Mononuclear cell (primary cell): ENCODE measurements around the gene WDR91. TPM values are rescaled to one million over a fixed set of nuclear protein-coding genes. Genes with fewer than 3 reads are reported as not detected.
"Not testable (repeated sequence)": the region's sequence is repeated elsewhere in the genome, so short reads cannot be mapped to it uniquely, and the experiment has no call there.

Experiments used
- H3K27me3 ChIP-seq: 2 replicates; pipeline ENCODE4 v1.6.0; 2011; ENCODE audit warnings: low read length, control low read depth; ENCODE audit not compliant: insufficient read depth
- H3K4me1 ChIP-seq: 2 replicates; pipeline ENCODE4 v1.5.1; 2011; ENCODE audit warnings: mild to moderate bottlenecking, low read length, control low read depth; ENCODE audit not compliant: insufficient read depth
- H3K4me3 ChIP-seq: 2 replicates; pipeline ENCODE4 v1.5.1; 2011; ENCODE audit warnings: mild to moderate bottlenecking, low read length, moderate library complexity
- H3K9me3 ChIP-seq: 2 replicates; pipeline ENCODE4 v1.5.1; 2011; ENCODE audit warnings: low read depth, mild to moderate bottlenecking, control low read depth, low read length
- total RNA-seq: library from RNA; depleted of rRNA; stranded (reverse); fragments of >200 nt; gene quantifications from one replicate; pipeline ENCODE4 v1.2.3, GENCODE V29; 2012

The WDR91 gene
- total RNA-seq, 1 donor, result 14.3 TPM

DNA sequence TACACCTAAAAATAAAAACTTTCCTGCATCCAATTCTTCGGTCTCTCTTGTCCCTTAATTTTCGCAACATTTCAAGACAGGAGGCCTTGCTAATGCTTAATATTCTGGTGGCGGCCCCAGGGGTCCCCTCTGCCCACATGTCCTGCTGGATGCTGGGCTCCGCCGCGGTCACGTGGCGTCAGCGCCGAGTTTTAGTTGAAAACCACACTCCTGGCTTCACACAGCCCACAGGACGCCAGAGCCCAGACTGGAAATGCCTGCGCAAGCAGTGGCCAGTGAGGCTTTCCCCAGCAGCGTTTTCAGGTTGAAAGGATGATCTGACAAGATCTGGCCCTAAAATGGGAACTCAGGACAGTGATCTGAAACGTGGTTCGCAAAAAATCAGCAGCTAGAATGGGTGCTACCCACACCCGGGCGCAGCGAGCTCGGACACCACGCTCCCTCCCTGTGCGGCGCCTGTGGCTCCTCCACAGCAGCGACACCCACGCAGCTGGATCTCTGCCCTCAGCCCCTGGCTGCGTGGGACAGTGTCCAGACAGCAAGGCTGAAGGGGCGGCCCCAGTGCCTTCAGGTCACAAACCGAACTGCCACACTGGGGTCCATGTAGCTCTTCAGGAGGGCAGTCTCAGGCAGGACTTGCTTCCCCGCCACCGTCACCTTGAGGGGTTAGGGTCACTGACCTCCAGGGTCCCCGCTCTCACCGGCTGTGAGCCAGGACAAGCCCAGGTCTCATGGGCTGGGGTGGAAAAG is 29.2 kb downstream of the WDR91 start:
- Histone ChIP-seq H3K4me1 (no peaks in the 10 kb centered on the region), H3K9me3 (peaks cover 30% of the 10 kb centered on the region), H3K4me3 (no peak overlapping the region), H3K27me3 (no peaks in the 10 kb centered on the region)

DNA sequence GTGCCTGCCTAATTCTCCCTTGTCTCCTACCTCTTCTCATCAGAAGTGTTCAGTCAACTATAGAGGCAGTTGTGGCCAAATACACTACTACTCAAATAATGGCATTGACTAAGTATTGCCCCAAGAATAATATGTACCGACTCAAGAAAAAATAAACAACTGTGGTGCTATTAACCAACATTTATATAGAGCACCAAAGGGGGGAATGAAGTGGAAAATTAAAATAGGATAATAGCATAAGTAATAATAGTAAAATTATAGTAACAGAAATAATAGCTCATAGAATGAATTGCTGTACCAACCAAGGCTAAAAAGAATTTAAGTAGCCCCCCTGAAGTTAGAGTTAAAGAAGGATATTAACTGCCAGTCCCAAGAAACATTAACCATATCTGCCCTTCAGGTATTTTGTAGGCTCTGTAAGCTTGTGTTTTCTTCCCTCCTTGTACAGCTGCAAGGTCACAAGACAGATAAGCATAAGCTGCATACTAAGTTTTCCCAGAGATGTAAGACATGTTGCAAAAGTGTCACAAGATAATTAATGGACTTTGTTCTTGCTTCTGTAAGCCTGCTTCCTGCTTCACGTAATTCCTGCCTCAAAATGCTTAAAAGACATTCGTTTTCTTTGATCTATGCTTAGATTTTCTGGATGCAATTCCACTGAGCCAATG is 29.9 kb downstream of the WDR91 start:
- no peaks in the 10 kb centered on the region for H3K27me3 ChIP-seq
- H3K9me3 ChIP-seq, result peaks cover 30% of the 10 kb centered on the region
- no peaks in the 10 kb centered on the region for H3K4me1 ChIP-seq

GRCh38 chr7:135180122-135180521 is 31.2 kb downstream of the WDR91 start:
- H3K9me3 ChIP-seq, result peaks cover 30% of the 10 kb centered on the region
- H3K4me3 ChIP-seq, result no peak overlapping the region
- no peaks in the 10 kb centered on the region for H3K27me3 ChIP-seq
- H3K4me1 ChIP-seq, result no peaks in the 10 kb centered on the region

More for the DNA sequence above, 29.9 kb downstream of the WDR91 start:
- H3K4me3 ChIP-seq, result no peak overlapping the region

GRCh38 chr7:135179321-135179925 is 31.9 kb downstream of the WDR91 start:
- H3K27me3 ChIP-seq, result no peaks in the 10 kb centered on the region
- no peaks in the 10 kb centered on the region for H3K4me1 ChIP-seq
- peaks cover 30% of the 10 kb centered on the region for H3K9me3 ChIP-seq
- H3K4me3 ChIP-seq, result no peak overlapping the region

- Histone ChIP-seq H3K9me3 (peaks cover 30% of the 10 kb centered on the region), H3K27me3 (no peaks in the 10 kb centered on the region), H3K4me1 (no peaks in the 10 kb centered on the region), H3K4me3 (no peak overlapping the region)
These were observed 33.0 kb downstream of the WDR91 start for GRCh38 chr7:135178364-135178763.

GRCh38 chr7:135177028-135177696 is 34.2 kb downstream of the WDR91 start:
- Histone ChIP-seq H3K9me3 (peaks cover 22% of the 10 kb centered on the region), H3K27me3 (no peaks in the 10 kb centered on the region), H3K4me3 (no peak overlapping the region), H3K4me1 (no peaks in the 10 kb centered on the region)

- H3K27me3 ChIP-seq, result no peaks in the 10 kb centered on the region
- no peak overlapping the region for H3K4me3 ChIP-seq
- peaks cover 11% of the 10 kb centered on the region for H3K4me1 ChIP-seq
- H3K9me3 ChIP-seq, result peaks cover 11% of the 10 kb centered on the region
These were observed 35.4 kb downstream of the WDR91 start for GRCh38 chr7:135175931-135176330.

DNA sequence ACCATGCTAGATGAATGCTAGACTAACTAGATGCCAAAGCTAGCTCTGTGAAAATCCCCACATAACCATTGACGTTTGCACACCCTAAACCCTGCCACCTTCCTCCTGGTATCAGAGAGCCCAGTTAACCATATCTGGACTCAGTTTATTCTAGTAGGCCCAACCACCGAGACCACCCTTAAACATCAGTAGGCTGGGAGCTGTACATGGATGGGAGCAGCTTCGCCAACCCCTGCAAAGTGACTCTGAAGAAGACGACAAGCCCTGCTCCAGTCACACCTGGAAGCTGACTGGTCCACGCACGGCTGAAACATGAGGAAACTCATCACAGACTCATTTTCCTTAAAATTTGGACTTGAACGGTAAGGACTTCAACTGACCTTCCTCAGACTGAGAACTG is 36.4 kb downstream of the WDR91 start:
- H3K4me1 ChIP-seq, result peaks cover 14% of the 10 kb centered on the region
- no peak overlapping the region for H3K4me3 ChIP-seq

GRCh38 chr7:135173916-135174315 is 37.4 kb downstream of the WDR91 start:
- not testable (repeated sequence) for H3K4me3 ChIP-seq, H3K9me3 ChIP-seq, H3K27me3 ChIP-seq
- peaks cover 24% of the 10 kb centered on the region for H3K4me1 ChIP-seq

More for the DNA sequence above, 36.4 kb downstream of the WDR91 start:
- H3K9me3 ChIP-seq, result peaks cover under 1% of the 10 kb centered on the region
- H3K27me3 ChIP-seq, result no peaks in the 10 kb centered on the region

GRCh38 chr7:135171581-135172291 is 39.6 kb downstream of the WDR91 start:
- peaks cover 46% of the 10 kb centered on the region for H3K4me1 ChIP-seq
- not testable (repeated sequence) for H3K27me3 ChIP-seq, H3K4me3 ChIP-seq, H3K9me3 ChIP-seq

GRCh38 chr7:135170998-135171481 is 40.3 kb downstream of the WDR91 start:
- H3K4me1 ChIP-seq, result peaks cover 53% of the 10 kb centered on the region
- H3K4me3 ChIP-seq, result peak overlapping the region; percentile 85
- H3K9me3 ChIP-seq, H3K27me3 ChIP-seq: not testable (repeated sequence)

DNA sequence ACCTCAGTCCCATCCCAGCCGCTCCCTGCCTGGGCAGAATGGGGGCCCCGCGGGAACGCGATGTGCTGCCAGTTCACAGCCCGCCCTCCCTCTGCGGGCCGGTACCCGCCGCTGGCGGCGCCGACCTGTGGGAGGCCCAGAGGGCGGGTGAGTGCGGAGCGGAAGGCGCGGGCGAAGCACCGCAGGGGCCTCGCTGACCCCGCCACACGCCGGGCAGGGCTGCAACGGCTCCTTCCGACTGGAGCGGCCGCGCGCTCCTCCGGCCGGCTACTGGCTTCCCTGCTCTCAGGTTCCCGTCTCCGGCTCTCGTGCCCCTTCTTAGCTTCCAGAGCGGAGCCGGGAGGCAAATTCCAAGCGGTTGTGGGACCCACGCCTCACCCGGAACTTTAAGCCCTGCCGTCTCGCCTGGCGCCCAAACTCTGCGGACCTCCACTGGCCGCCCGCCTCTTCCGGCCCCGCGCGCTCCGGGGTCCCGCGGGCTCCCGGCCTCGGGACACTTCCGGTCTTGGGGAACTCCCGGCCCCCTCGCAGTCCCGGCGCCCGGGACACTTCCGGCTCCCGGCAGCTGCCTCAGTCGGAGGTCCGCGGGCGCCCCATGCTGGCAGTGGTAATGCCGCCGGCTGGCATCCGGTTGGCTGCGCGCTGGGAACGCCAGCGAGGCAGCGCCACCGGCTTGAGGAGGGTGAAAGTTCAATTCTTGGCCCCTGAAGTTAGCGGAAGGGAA is 40.9 kb downstream of the WDR91 start, which contains the start of gene CYREN:
TSS of gene CYREN (minus strand) at position 434 of the 724 bp plus-strand sequence. CDS start 1,785 bp downstream, outside the sequence.
- H3K9me3 ChIP-seq, result no peaks in the 10 kb centered on the region
- peaks cover 59% of the 10 kb centered on the region for H3K4me1 ChIP-seq
- no peaks in the 10 kb centered on the region for H3K27me3 ChIP-seq
- H3K4me3 ChIP-seq, result peak within 1 kb of the TSS; percentile 85

DNA sequence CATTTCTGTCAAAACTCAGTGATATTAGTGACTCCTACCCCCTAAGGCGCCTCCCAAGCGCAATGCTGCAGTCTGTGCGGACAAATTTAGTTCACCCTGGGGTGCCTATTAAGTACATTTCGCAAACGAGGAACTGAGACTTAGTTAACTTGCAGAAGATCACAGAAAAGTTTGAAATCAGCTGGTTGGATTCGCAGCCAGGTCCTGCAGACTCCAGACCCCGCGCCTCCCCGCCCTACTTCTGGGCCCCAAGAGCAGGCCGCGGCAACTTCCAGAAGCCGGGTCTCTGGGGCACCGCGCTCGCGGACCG is 41.4 kb downstream of the WDR91 start:
- peak overlapping the region; percentile 85 for H3K4me3 ChIP-seq

More for the DNA sequence above, 41.4 kb downstream of the WDR91 start:
- no peaks in the 10 kb centered on the region for H3K9me3 ChIP-seq
- H3K27me3 ChIP-seq, result no peaks in the 10 kb centered on the region
- peaks cover 59% of the 10 kb centered on the region for H3K4me1 ChIP-seq
